HG02763 (cell line): ENCODE results near the gene CMIP.
A peak's percentile ranks its signal among the peaks of the same experiment; 100 is the strongest.

Experiments used
- ATAC-seq: cut with Tn5 transposase; IDR thresholded peaks from one replicate; pipeline ENCODE4 v1.9.1; 2021; ENCODE audit warnings: mild to moderate bottlenecking, moderate library complexity; ENCODE audit not compliant: unreplicated experiment

The CMIP gene

GRCh38 chr16:81491541-81492188 lies 47.1 kb downstream of the CMIP start:
- no peak for ATAC-seq

GRCh38 chr16:81492311-81492761 lies 47.7 kb downstream of the CMIP start:
- ATAC-seq = no peak

GRCh38 chr16:81492965-81493754 lies 48.6 kb downstream of the CMIP start:
- ATAC-seq = no peak

GRCh38 chr16:81493755-81494433 lies 49.3 kb downstream of the CMIP start:
- ATAC-seq = no peak

- no peak for ATAC-seq
Measured at GRCh38 chr16:81494434-81494806, 49.8 kb downstream of the CMIP start.

- ATAC-seq = no peak
Measured at GRCh38 chr16:81494888-81495287, 50.3 kb downstream of the CMIP start.

- ATAC-seq = no peak
Measured at GRCh38 chr16:81495321-81496234, 51.0 kb downstream of the CMIP start.

GRCh38 chr16:81496321-81496720 lies 51.7 kb downstream of the CMIP start:
- ATAC-seq = no peak

- ATAC-seq = no peak
Measured at GRCh38 chr16:81496742-81497141, 52.1 kb downstream of the CMIP start.

- peak; percentile 49 for ATAC-seq
Measured at GRCh38 chr16:81497690-81498089, 53.1 kb downstream of the CMIP start.

GRCh38 chr16:81498351-81498750 lies 53.7 kb downstream of the CMIP start:
- ATAC-seq = no peak

- no peak for ATAC-seq
Measured at GRCh38 chr16:81499576-81500380, 55.2 kb downstream of the CMIP start.

GRCh38 chr16:81500833-81501521 lies 56.4 kb downstream of the CMIP start:
- no peak for ATAC-seq

GRCh38 chr16:81502396-81503070 lies 57.9 kb downstream of the CMIP start:
- ATAC-seq = no peak

GRCh38 chr16:81505011-81505661 lies 60.5 kb downstream of the CMIP start:
- peak; percentile 61 for ATAC-seq

GRCh38 chr16:81509404-81509803 lies 64.8 kb downstream of the CMIP start:
- no peak for ATAC-seq

- ATAC-seq = no peak
Measured at GRCh38 chr16:81510016-81510415, 65.4 kb downstream of the CMIP start.

GRCh38 chr16:81511371-81511770 lies 66.8 kb downstream of the CMIP start:
- ATAC-seq = no peak
